ENCODE results near the gene ACO2.

GRCh38 chr22:41471568-41471967 is 2.7 kb downstream of the ACO2 start:
- TF ChIP-seq TAF1 (IDR thresholded peaks at IDR 0.05; ENCODE audit: borderline replicate concordance, insufficient read depth, low read length) = no peak
- no peak for TF ChIP-seq REST (IDR thresholded peaks at IDR 0.05; ENCODE audit: insufficient read depth in 1 of 2, low read depth in 2 of 2, low read length in 2 of 2)
